HEK293 (cell line): ENCODE results near the gene L3MBTL4.

Source experiments
- ATF2 ChIP-seq: fragments of 450-650 bp; formaldehyde crosslinking; IDR thresholded peaks from 2 replicates; pipeline ENCODE4 v1.5.1; 2016; ENCODE audit warnings: missing biosample characterization, missing genetic modification characterization, low read depth
- CTCF ChIP-seq: fragments of 450-650 bp; formaldehyde crosslinking; IDR thresholded peaks from 2 replicates; pipeline ENCODE4 v1.5.1; 2016; ENCODE audit warnings: missing biosample characterization, missing genetic modification characterization
- MEIS1 ChIP-seq: sonication (generic); formaldehyde crosslinking; IDR thresholded peaks from 2 replicates; pipeline ENCODE4 v1.8.1; 2022; ENCODE audit warnings: missing genetic modification reagents, mild to moderate bottlenecking, borderline replicate concordance
- YY1 ChIP-seq: fragments of 450-650 bp; formaldehyde crosslinking; IDR thresholded peaks from 2 replicates; pipeline ENCODE4 v1.5.1; 2018; ENCODE audit warnings: missing biosample characterization, missing genetic modification characterization
- ZNF274 ChIP-seq, 2 experiments: fragments of 200-500 bp in 1 of 2; fragments of 450-650 bp in 1 of 2; sonication (Bioruptor generic) in 1 of 2; formaldehyde crosslinking in 1 of 2; IDR thresholded peaks; 2 replicates each; pipeline versions ENCODE4 v1.5.1 to v1.6.1; 2014 to 2016; ENCODE audit warnings: borderline replicate concordance in 1 of 2, inconsistent platforms in 1 of 2, low read length in 1 of 2, missing biosample characterization in 1 of 2, missing genetic modification characterization in 1 of 2
- ZNF362 ChIP-seq: fragments of 450-650 bp; formaldehyde crosslinking; IDR thresholded peaks from 2 replicates; pipeline ENCODE4 v1.5.1; 2016; ENCODE audit warnings: missing biosample characterization, missing genetic modification characterization
- ZNF501 ChIP-seq: fragments of 450-650 bp; formaldehyde crosslinking; IDR thresholded peaks from 2 replicates; pipeline ENCODE4 v1.5.1; 2016; ENCODE audit warnings: missing biosample characterization, missing genetic modification characterization
- ZNF670 ChIP-seq: fragments of 450-650 bp; formaldehyde crosslinking; IDR thresholded peaks from 2 replicates; pipeline ENCODE4 v1.5.1; 2016; ENCODE audit warnings: missing biosample characterization, missing genetic modification characterization, low read depth

GRCh38 chr18:6001867-6002266 is 412.8 kb downstream of the L3MBTL4 start:
- TF ChIP-seq YY1 (tag by site-specific recombination) (no peak), ATF2 (tag by site-specific recombination) (no peak), CTCF (tag by site-specific recombination) (no peak), MEIS1 (CRISPR knock-in tag) (no peak), ZNF501 (no peak), ZNF274 (IDR thresholded peaks at IDR 0.05; ENCODE audit: low read length) (no peak), ZNF274 (tag by site-specific recombination; IDR thresholded peaks at IDR 0.05; ENCODE audit: borderline replicate concordance) (no peak), ZNF362 (no peak), ZNF670 (no peak)
